Vagina (tissue), 2 donors: ENCODE measurements around the gene FGFRL1. TPM values are rescaled to one million over a fixed set of nuclear protein-coding genes. Genes with fewer than 3 reads are reported as not detected.

Experiments used
- DNase-seq, 2 donors: peaks; one replicate each; pipeline ENCODE4 v3.0.0-alpha.2; 2017; ENCODE audit errors: extremely low spot score in 2 of 2
- H3K27ac ChIP-seq: fragments of 200-600 bp; sonication (generic); one replicate; pipeline ENCODE4 v1.5.1; 2019
- H3K27me3 ChIP-seq: fragments of 200-600 bp; sonication (generic); one replicate; pipeline ENCODE4 v1.5.1; 2019
- H3K36me3 ChIP-seq, 2 donors: fragments of 200-600 bp; sonication (generic); one replicate each; pipeline ENCODE4 v1.5.1; 2017 to 2019
- H3K4me1 ChIP-seq: fragments of 200-600 bp; sonication (generic); one replicate; pipeline ENCODE4 v1.5.1; 2019
- H3K4me3 ChIP-seq, 2 donors: fragments of 200-600 bp; sonication (generic); 1 replicate in 1 of 2; 2 replicates in 1 of 2; pipeline ENCODE4 v1.5.1; 2016 to 2019
- H3K9me3 ChIP-seq: fragments of 200-600 bp; sonication (generic); one replicate; pipeline ENCODE4 v1.5.1; 2019
- POLR2A ChIP-seq, 2 donors: fragments of 450-650 bp; IDR thresholded peaks; one replicate each; pipeline ENCODE4 v1.6.1; 2017; ENCODE audit warnings: antibody characterized with exemption in 2 of 2, mild to moderate bottlenecking in 2 of 2, moderate library complexity in 2 of 2
- POLR2AphosphoS5 ChIP-seq, 2 donors: sonication (generic); formaldehyde crosslinking; IDR thresholded peaks; one replicate each; pipeline ENCODE4 v1.9.0; 2017; ENCODE audit warnings: antibody characterized with exemption in 2 of 2, mild to moderate bottlenecking in 2 of 2, low read depth in 1 of 2; ENCODE audit not compliant: insufficient read depth in 1 of 2
- intact Hi-C: fragments of 100-400 bp; cut with DNase I; formaldehyde crosslinking; loops from one replicate; pipeline ENCODE4 v1.15.1; 2023
- total RNA-seq: library from RNA; depleted of rRNA; stranded (reverse); fragments of >200 nt; gene quantifications from one replicate; pipeline ENCODE4 v1.2.3, GENCODE V29; 2016
- TF ChIP-seq, protein P1 (sequence below), 3 experiments: fragments of 450-650 bp in 2 of 3; fragments of 200-600 bp in 1 of 3; sonication (generic) in 1 of 3; IDR thresholded peaks; one replicate each; pipeline ENCODE4 v1.5.1; 2017 to 2019; ENCODE audit warnings: antibody characterized with exemption in 3 of 3, mild to moderate bottlenecking in 2 of 3, moderate library complexity in 2 of 3

FGFRL1 gene
- total RNA-seq, 1 donor from 2014 or later, result 20.9 TPM

DNA sequence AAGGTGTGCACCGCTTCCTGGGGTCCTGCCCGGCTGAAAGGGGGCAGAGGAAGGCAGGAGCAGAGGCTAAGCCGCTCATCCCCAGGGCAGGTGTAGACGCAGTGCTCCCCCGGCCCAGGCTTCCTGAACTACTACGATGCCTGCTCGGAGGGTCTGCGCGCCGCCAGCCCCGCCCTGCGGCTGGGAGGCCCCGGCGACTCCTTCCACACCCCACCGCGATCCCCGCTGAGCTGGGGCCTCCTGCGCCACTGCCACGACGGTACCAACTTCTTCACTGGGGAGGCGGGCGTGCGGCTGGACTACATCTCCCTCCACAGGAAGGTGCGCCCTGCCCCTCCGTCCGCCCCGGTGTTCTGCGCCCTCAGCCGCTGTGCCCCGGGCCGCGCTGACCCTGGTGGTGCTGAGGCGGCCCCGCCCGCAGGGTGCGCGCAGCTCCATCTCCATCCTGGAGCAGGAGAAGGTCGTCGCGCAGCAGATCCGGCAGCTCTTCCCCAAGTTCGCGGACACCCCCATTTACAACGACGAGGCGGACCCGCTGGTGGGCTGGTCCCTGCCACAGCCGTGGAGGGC is 9.8 kb upstream of the FGFRL1 start:
- no peak for DNase-seq
- TF ChIP-seq POLR2A (IDR thresholded peaks at IDR 0.05) (no peak), POLR2AphosphoS5 (IDR thresholded peaks at IDR 0.05; ENCODE audit: insufficient read depth in 1 of 2, low read depth in 1 of 2) (no peak)
- TF ChIP-seq, protein P1, sequence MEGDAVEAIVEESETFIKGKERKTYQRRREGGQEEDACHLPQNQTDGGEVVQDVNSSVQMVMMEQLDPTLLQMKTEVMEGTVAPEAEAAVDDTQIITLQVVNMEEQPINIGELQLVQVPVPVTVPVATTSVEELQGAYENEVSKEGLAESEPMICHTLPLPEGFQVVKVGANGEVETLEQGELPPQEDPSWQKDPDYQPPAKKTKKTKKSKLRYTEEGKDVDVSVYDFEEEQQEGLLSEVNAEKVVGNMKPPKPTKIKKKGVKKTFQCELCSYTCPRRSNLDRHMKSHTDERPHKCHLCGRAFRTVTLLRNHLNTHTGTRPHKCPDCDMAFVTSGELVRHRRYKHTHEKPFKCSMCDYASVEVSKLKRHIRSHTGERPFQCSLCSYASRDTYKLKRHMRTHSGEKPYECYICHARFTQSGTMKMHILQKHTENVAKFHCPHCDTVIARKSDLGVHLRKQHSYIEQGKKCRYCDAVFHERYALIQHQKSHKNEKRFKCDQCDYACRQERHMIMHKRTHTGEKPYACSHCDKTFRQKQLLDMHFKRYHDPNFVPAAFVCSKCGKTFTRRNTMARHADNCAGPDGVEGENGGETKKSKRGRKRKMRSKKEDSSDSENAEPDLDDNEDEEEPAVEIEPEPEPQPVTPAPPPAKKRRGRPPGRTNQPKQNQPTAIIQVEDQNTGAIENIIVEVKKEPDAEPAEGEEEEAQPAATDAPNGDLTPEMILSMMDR (IDR thresholded peaks at IDR 0.05), result no peak
- intact Hi-C loops, result no loop called here
- Histone ChIP-seq H3K9me3 (no peaks in the 10 kb centered on the region), H3K4me3 (no peak overlapping the region), H3K4me1 (peaks cover 35% of the 10 kb centered on the region), H3K36me3 (no peaks in the 10 kb centered on the region), H3K27me3 (peaks cover 21% of the 10 kb centered on the region), H3K27ac (no peak overlapping the region)

DNA sequence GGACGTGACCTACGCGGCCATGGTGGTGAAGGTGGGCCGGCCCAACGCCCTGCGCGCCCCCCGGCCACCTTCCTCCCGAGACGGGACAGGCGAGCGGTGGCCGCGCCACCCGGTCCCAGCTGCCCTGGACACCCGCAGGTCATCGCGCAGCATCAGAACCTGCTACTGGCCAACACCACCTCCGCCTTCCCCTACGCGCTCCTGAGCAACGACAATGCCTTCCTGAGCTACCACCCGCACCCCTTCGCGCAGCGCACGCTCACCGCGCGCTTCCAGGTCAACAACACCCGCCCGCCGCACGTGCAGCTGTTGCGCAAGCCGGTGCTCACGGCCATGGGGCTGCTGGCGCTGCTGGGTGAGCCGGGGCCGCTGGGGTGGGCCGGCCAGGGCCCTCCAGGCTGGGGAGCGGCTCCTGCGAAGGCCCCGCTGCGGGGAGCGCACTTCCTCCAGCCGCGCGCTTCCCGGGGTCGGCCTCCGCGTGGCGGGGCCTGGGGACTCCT is 9.2 kb upstream of the FGFRL1 start:
- Histone ChIP-seq H3K4me1 (peaks cover 30% of the 10 kb centered on the region), H3K9me3 (no peaks in the 10 kb centered on the region), H3K36me3 (no peaks in the 10 kb centered on the region), H3K4me3 (peak overlapping the region in 1 of 2 donors; percentile 33), H3K27ac (no peak overlapping the region), H3K27me3 (peaks cover 21% of the 10 kb centered on the region)
- intact Hi-C loops, result no loop called here
- TF ChIP-seq POLR2A (IDR thresholded peaks at IDR 0.05) (no peak), POLR2AphosphoS5 (IDR thresholded peaks at IDR 0.05; ENCODE audit: insufficient read depth in 1 of 2, low read depth in 1 of 2) (no peak)
- TF ChIP-seq, protein P1 (IDR thresholded peaks at IDR 0.05), result no peak
- DNase-seq, result no peak

DNA sequence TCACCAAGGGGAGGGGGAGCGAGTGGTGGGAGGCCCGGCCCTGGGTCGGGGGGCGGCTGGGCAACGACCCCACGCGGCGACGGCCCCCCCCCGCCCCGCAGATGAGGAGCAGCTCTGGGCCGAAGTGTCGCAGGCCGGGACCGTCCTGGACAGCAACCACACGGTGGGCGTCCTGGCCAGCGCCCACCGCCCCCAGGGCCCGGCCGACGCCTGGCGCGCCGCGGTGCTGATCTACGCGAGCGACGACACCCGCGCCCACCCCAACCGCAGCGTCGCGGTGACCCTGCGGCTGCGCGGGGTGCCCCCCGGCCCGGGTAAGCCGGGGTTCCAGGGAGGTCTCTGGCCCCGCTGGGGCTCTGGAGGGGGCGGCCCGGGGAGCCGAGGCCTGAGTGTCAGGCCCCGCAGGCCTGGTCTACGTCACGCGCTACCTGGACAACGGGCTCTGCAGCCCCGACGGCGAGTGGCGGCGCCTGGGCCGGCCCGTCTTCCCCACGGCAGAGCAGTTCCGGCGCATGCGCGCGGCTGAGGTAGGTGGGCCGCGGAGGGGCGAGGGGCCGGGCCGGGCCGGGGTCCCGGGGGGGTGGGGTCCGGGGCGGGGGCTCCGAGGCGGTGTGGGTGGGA is 8.7 kb upstream of the FGFRL1 start:
- no peaks in the 10 kb centered on the region for H3K36me3 ChIP-seq
- intact Hi-C loops, result no loop called here
- no peaks in the 10 kb centered on the region for H3K9me3 ChIP-seq
- no peak overlapping the region for H3K27ac ChIP-seq
- no peak for DNase-seq
- no peak for TF ChIP-seq POLR2A (IDR thresholded peaks at IDR 0.05)
- TF ChIP-seq, protein P1 (IDR thresholded peaks at IDR 0.05), result no peak
- TF ChIP-seq POLR2AphosphoS5 (IDR thresholded peaks at IDR 0.05; ENCODE audit: insufficient read depth in 1 of 2, low read depth in 1 of 2), result no peak
- H3K27me3 ChIP-seq, result peaks cover 21% of the 10 kb centered on the region
- peak overlapping the region in 1 of 2 donors; percentile 33 for H3K4me3 ChIP-seq
- peaks cover 26% of the 10 kb centered on the region for H3K4me1 ChIP-seq

DNA sequence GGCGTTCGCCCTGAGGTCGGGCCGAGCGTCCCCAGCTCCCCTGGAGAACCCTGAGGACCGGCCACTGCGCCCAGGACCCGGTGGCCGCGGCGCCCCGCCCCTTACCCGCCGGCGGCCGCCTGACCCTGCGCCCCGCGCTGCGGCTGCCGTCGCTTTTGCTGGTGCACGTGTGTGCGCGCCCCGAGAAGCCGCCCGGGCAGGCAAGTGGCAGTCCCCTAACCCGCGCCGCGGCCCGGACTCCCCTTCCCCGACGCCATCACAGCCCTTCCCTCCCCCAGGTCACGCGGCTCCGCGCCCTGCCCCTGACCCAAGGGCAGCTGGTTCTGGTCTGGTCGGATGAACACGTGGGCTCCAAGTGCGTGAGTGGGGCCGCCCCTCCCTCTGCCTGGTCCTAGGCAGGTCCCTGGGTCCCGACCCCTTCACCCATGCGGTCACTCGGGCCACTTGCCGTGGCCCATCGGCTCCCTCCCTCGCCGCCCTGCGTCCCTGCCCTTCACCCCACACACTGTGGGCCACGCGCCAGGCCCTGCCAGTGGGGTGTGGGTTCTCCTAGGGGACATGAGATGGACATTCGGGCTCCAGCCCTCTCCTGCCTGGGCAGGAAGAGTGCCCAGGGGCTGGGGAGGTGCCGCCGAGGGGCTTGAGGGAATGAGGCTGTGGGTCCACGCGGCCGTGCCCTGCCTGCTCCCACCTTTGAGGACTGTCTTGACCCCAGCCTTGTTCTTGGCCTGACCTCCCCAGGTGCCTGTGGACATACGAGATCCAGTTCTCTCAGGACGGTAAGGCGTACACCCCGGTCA is 8.0 kb upstream of the FGFRL1 start:
- no peak for TF ChIP-seq POLR2AphosphoS5 (IDR thresholded peaks at IDR 0.05; ENCODE audit: insufficient read depth in 1 of 2, low read depth in 1 of 2)
- no peaks in the 10 kb centered on the region for H3K36me3 ChIP-seq
- peaks cover 20% of the 10 kb centered on the region for H3K4me1 ChIP-seq
- no peak for DNase-seq
- H3K4me3 ChIP-seq, result peak overlapping the region in 1 of 2 donors; percentile 33
- intact Hi-C loops, result no loop called here
- H3K27me3 ChIP-seq, result peaks cover 21% of the 10 kb centered on the region
- H3K27ac ChIP-seq, result no peak overlapping the region
- H3K9me3 ChIP-seq, result no peaks in the 10 kb centered on the region

DNA sequence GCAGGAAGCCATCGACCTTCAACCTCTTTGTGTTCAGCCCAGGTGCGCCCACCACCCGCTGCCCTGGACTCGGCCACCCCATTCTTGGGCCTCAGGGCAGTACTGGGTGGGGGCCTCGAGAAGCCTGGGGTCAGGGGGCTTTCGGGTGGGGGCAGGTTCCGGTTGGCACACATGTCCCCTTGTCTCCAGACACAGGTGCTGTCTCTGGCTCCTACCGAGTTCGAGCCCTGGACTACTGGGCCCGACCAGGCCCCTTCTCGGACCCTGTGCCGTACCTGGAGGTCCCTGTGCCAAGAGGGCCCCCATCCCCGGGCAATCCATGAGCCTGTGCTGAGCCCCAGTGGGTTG is 7.4 kb upstream of the FGFRL1 start:
- H3K36me3 ChIP-seq, result no peaks in the 10 kb centered on the region
- peaks cover 21% of the 10 kb centered on the region for H3K27me3 ChIP-seq
- no peaks in the 10 kb centered on the region for H3K9me3 ChIP-seq
- TF ChIP-seq, protein P1 (IDR thresholded peaks at IDR 0.05), result no peak
- TF ChIP-seq POLR2AphosphoS5 (IDR thresholded peaks at IDR 0.05; ENCODE audit: insufficient read depth in 1 of 2, low read depth in 1 of 2), result no peak
- TF ChIP-seq POLR2A (IDR thresholded peaks at IDR 0.05), result no peak
- intact Hi-C loops, result no loop called here
- no peak overlapping the region for H3K4me3 ChIP-seq
- no peak overlapping the region for H3K27ac ChIP-seq
- H3K4me1 ChIP-seq, result peaks cover 25% of the 10 kb centered on the region
- no peak for DNase-seq
